HG03520 (cell line): Measurements from ENCODE around the gene MPHOSPH8.
"Not testable (repeated sequence)": the region's sequence is repeated elsewhere in the genome, so short reads cannot be mapped to it uniquely, and the experiment has no call there.

Experiments used
- ATAC-seq: cut with Tn5 transposase; IDR thresholded peaks from one replicate; pipeline ENCODE4 v1.9.1; 2021; ENCODE audit warnings: mild to moderate bottlenecking, moderate library complexity; ENCODE audit not compliant: unreplicated experiment

Gene MPHOSPH8

DNA sequence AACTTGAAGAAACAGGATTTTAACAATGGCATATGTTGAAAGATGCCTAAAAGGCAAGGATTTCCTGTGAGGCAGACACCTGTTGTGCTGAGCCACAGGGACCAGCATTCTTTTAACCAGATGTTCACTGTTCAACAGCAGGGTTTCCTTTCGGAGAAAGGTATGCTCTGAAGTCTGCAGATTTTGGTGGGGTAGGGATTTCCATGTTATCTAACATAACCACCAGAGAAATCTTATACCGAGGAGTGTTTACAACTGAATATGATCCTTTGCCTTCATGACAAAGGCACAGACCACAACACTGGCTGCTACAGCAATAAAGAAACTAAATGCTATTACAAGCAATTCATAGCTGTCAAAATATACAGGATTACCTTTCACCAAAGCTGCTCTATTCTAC, 48.1 kb downstream of the MPHOSPH8 start:
- no peak for ATAC-seq

DNA sequence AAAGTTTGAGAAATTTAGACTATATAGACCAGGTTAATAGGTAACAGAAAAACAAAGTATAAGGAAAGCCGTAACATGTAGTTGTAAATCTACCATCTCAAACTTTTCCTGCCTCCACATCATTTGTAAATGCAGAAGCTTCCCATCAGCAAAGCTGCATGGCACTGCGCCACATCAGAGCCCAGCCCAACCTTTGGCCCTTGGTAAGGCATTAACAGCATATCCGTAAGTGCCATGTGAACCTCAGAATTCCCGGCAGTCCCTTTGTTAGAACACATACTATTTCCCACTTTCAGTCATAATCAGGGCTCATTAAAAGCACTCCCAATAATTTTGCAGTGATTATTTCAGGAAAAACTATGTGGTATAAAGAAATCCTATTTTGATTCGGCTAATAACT, 51.6 kb downstream of the MPHOSPH8 start:
- ATAC-seq, result no peak

DNA sequence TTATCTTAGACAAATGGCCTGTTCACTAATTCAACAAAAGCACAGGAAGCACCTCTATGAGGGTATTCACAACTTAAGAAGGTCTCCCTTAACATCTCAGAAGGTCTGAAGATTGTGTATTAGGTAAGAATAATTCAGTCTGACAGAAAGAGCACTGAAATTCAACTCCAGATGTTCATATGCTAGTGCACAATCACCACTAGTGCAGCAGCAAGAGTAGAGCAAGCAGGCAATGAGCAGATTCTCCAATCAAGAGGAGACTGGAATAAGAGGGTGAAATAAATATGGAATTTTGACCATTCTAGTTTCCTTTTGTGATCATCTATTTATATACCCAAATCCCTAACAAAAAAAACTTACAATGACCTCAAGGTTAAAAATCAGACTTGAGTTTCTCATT, 52.0 kb downstream of the MPHOSPH8 start:
- no peak for ATAC-seq

DNA sequence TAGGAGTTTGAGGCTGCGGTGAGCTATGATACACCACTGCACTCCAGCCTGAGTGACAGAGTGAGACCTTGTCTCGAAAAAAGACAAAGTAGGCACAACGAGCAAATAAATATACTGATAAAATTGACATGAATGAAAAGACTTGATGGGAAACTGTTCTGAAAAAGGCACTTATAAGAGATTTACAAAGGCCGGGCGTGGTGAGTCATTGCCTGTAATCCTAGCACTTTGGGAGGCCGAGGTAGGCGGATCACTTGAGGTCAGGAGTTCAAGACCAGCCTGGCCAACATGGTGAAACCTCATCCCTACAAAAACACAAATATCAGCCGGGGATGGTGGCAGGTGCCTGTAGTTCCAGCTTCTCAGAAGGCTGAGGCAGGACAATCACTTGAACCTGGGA, 58.0 kb downstream of the MPHOSPH8 start:
- ATAC-seq, result not testable (repeated sequence)

- no peak for ATAC-seq
Observed at GRCh38 chr13:19695428-19695827, 62.0 kb downstream of the MPHOSPH8 start.

- no peak for ATAC-seq
Observed at GRCh38 chr13:19695829-19696228, 62.4 kb downstream of the MPHOSPH8 start.

DNA sequence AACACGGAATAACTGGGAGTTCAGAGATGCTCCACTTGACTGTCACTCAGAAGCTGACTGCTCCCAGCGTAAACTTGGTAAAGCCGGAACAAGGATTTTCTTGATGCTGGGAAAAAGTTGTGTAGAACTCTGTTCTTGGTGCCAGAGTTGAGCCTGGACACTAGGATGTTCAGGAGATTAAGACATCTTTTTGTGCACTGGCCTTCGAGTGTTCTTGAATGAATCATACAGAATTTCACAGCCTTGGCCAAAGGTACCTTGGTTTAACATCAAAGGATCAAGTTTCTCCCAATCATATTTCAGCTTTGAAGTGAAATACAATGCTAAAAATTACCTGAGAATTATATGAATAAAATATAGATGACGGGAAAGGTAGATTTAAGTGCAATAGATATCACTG, 67.5 kb downstream of the MPHOSPH8 start:
- not testable (repeated sequence) for ATAC-seq

DNA sequence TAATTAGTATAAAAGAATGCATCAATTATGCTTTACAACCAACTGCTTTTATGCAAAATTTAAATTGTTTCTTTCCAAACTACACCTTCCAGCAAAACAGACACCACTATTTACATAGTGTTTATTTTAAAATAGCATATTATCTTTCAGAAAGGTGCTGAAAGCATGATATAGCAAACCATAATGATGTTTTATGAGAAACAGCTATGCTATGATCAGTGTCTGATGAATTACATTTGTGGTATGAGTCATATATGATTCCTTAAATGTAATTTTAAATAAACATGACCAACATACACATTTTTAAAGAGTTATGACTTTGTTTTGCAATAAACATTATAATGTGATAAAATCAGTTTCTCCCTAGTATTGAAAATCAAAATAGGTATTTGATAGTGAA, 68.2 kb downstream of the MPHOSPH8 start:
- ATAC-seq, result not testable (repeated sequence)

GRCh38 chr13:19704256-19704655, 70.8 kb downstream of the MPHOSPH8 start:
- ATAC-seq, result not testable (repeated sequence)

GRCh38 chr13:19709039-19709438, 75.6 kb downstream of the MPHOSPH8 start:
- ATAC-seq, result not testable (repeated sequence)

- not testable (repeated sequence) for ATAC-seq
Observed at GRCh38 chr13:19709782-19710181, 76.3 kb downstream of the MPHOSPH8 start.

GRCh38 chr13:19713186-19713965, 79.9 kb downstream of the MPHOSPH8 start:
- no peak for ATAC-seq

DNA sequence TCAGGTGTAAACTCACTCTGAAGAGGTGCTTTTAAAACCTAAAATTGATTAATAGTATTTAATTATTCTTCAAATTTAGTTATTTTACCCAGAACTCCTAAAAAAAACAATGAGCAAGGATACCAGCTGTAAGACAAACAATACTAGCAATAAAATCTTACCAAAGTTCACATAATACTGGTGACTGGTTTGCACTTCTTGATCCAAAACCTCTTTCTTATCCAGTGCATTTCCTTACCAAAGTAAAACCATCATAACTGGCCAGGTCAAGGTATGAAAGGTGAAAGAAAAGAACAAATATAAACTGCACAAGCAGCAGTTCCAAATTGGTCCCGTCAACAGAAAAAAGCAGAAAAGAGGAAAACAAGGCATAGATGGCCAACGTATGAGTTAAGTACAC, 86.6 kb downstream of the MPHOSPH8 start:
- no peak for ATAC-seq
